K562 (cell line): ENCODE measurements around the gene ATP5PF. TPM values are rescaled to one million over a fixed set of nuclear protein-coding genes. Genes with fewer than 3 reads are reported as not detected.

Experiments
- ATAC-seq: fragments of 200-7000 bp; cut with Tn5 transposase; 3 replicates; pipeline ENCODE4 v1.9.1; 2020; ENCODE audit warnings: moderate library complexity
- BruUV-seq: library from RNA; stranded (reverse); fragments of 400-500 nt; replicated peaks from 2 replicates; lab custom pipeline; 2021; lab: Mats Ljungman, UMichigan
- CTCF ChIA-PET: fragments of 300-600 bp; formaldehyde crosslinking; extraction: SDS; loops from one replicate; lab custom pipeline; 2021; ENCODE audit warnings: low intra/inter-chr PET ratio; lab: Yijun Ruan, JAX
- POLR2A ChIA-PET: fragments of 300-600, 350-650 bp; sonication (Branson Sonifier 250); formaldehyde crosslinking; extraction: SDS; loops from one replicate; lab custom pipeline; 2021; ENCODE audit warnings: antibody characterized with exemption, inconsistent platforms; lab: Yijun Ruan, JAX
- DNase-seq, 4 experiments: peaks; one replicate each; pipeline versions ENCODE4 v3.0.0 to v3.0.0-alpha.2; 2011 to 2018; ENCODE audit warnings: low spot score in 3 of 4, mixed read lengths in 3 of 4; ENCODE audit errors: extremely low read depth in 1 of 4
- FAIRE-seq: peaks from 2 replicates; lab custom pipeline; 2011; peaks lifted over from hg19 to GRCh38; lab: Jason Lieb, UNC
- H2AFZ ChIP-seq: 2 replicates; pipeline ENCODE4 v1.6.0; 2011; ENCODE audit warnings: low read depth, low read length, control low read depth, inconsistent platforms
- H3K27ac ChIP-seq: fragments of 200-600 bp; 3 replicates; pipeline ENCODE4 v1.8.0; 2011; ENCODE audit warnings: low read depth, mild to moderate bottlenecking, control low read depth, inconsistent platforms, low read length, moderate library complexity, mixed read lengths; ENCODE audit errors: extremely low read depth
- H3K27me3 ChIP-seq, 2 experiments: fragments of 300-600 bp in 1 of 2; 2 replicates in 1 of 2; 3 replicates in 1 of 2; pipeline versions ENCODE4 v1.6.0 to v1.8.0; 2011; ENCODE audit warnings: inconsistent platforms in 2 of 2, low read length in 2 of 2, mild to moderate bottlenecking in 1 of 2, mixed read lengths in 1 of 2, moderate library complexity in 1 of 2; ENCODE audit not compliant: control insufficient read depth in 2 of 2, insufficient read depth in 2 of 2
- H3K36me3 ChIP-seq: fragments of 300-600 bp; 3 replicates; pipeline ENCODE4 v1.8.0; 2011; ENCODE audit warnings: mild to moderate bottlenecking, low read length, inconsistent platforms; ENCODE audit not compliant: control insufficient read depth, insufficient read depth
- H3K4me1 ChIP-seq, 2 experiments: fragments of 200-600 bp in 1 of 2; replicated peaks in 1 of 2; 2 replicates in 1 of 2; 3 replicates in 1 of 2; pipeline versions ENCODE4 v1.5.1 to v1.8.0; 2011; ENCODE audit warnings: inconsistent platforms in 2 of 2, low read length in 2 of 2, mild to moderate bottlenecking in 1 of 2, mixed read lengths in 1 of 2, moderate library complexity in 1 of 2; ENCODE audit not compliant: control insufficient read depth in 2 of 2, insufficient read depth in 2 of 2
- H3K4me2 ChIP-seq: 2 replicates; pipeline ENCODE4 v1.6.1; 2011; ENCODE audit warnings: low read length, control low read depth, inconsistent platforms, mixed read lengths; ENCODE audit not compliant: insufficient read depth
- H3K4me3 ChIP-seq: fragments of 200-600 bp; sonication (generic), shearing (Covaris generic); 2 replicates; pipeline ENCODE4 v1.5.1; 2016; ENCODE audit warnings: control low read depth, inconsistent platforms
- H3K79me2 ChIP-seq: fragments of 200-600 bp; 3 replicates; pipeline ENCODE4 v1.8.0; 2011; ENCODE audit warnings: low read length, inconsistent platforms; ENCODE audit not compliant: control insufficient read depth, insufficient read depth
- H3K9ac ChIP-seq, 2 experiments: 2 replicates each; pipeline versions ENCODE4 v1.6.0 to v1.6.1; 2011; ENCODE audit warnings: low read depth in 2 of 2, low read length in 2 of 2, control low read depth in 1 of 2, inconsistent platforms in 1 of 2, mild to moderate bottlenecking in 1 of 2, mixed read lengths in 1 of 2; ENCODE audit not compliant: insufficient read depth in 1 of 2
- H3K9me1 ChIP-seq: one replicate; pipeline ENCODE4 v1.6.0; 2011; ENCODE audit warnings: inconsistent platforms, mild to moderate bottlenecking, low read length, moderate library complexity; ENCODE audit not compliant: control insufficient read depth, insufficient read depth
- H3K9me3 ChIP-seq: replicated peaks from 2 replicates; pipeline ENCODE4 v1.5.1; 2011; ENCODE audit warnings: low read depth, low read length, inconsistent platforms; ENCODE audit not compliant: control insufficient read depth, insufficient read depth
- H4K20me1 ChIP-seq: replicated peaks from 2 replicates; pipeline ENCODE4 v1.6.1; 2011; ENCODE audit warnings: low read length, inconsistent platforms, mixed read lengths; ENCODE audit not compliant: control insufficient read depth, insufficient read depth
- ADNP ChIP-seq: fragments of 200-800 bp; sonication (Bioruptor generic); IDR thresholded peaks from 2 replicates; pipeline ENCODE4 v1.6.1; 2016; ENCODE audit warnings: missing genetic modification characterization, missing compliant biosample characterization
- FOXM1 ChIP-seq, 2 experiments: fragments of 450-650 bp in 1 of 2; sonication (generic) in 1 of 2; formaldehyde crosslinking in 1 of 2; IDR thresholded peaks; 2 replicates each; pipeline versions ENCODE4 v1.6.1 to v1.9.0; 2017 to 2022; ENCODE audit warnings: low read depth in 2 of 2, mild to moderate bottlenecking in 2 of 2, missing genetic modification reagents in 1 of 2, moderate library complexity in 1 of 2
- HMG20B ChIP-seq: fragments of 250-450 bp; sonication (Bioruptor Pico); IDR thresholded peaks from 2 replicates; pipeline ENCODE4 v1.5.0; 2021; ENCODE audit warnings: mild to moderate bottlenecking
- NFE2 ChIP-seq: IDR thresholded peaks from 2 replicates; pipeline ENCODE4 v1.6.1; 2014; ENCODE audit warnings: antibody characterized with exemption, low read depth
- NFIC ChIP-seq: fragments of 450-650 bp; IDR thresholded peaks from 2 replicates; pipeline ENCODE4 v1.6.1; 2017; ENCODE audit warnings: mild to moderate bottlenecking, inconsistent platforms
- SIN3A ChIP-seq, 2 experiments: fragments of 150-350 bp in 1 of 2; IDR thresholded peaks; 2 replicates each; pipeline ENCODE4 v1.6.1; 2011 to 2016; ENCODE audit warnings: borderline replicate concordance in 2 of 2, low read depth in 2 of 2, low read length in 2 of 2, mild to moderate bottlenecking in 2 of 2, moderate library complexity in 2 of 2; ENCODE audit not compliant: control insufficient read depth in 1 of 2
- SMAD3 ChIP-seq: fragments of 450-650 bp; formaldehyde crosslinking; conservative IDR thresholded peaks from 2 replicates; pipeline ENCODE4 v1.4.0; 2020; ENCODE audit warnings: mild to moderate bottlenecking
- ZFX ChIP-seq: sonication (generic); formaldehyde crosslinking; IDR thresholded peaks from 2 replicates; pipeline ENCODE4 v1.8.0; 2022; ENCODE audit warnings: mild to moderate bottlenecking, missing genetic modification reagents, moderate library complexity
- WGBS: fragments of 100-300 bp; shearing (Covaris generic); methylation state at CpG from one replicate; pipeline ENCODE4 v1.1.6; 2016; ENCODE audit warnings: low coverage, mixed read lengths; ENCODE audit not compliant: insufficient coverage; ENCODE audit errors: missing lambda C conversion rate; 5-methylcytosine and 5-hydroxymethylcytosine counted together
- in situ Hi-C: fragments of 300-500 bp; cut with MboI; formaldehyde crosslinking; loops from 4 replicates; pipeline ENCODE4 v1.15.0; 2018; ENCODE audit warnings: inconsistent platforms, mixed read lengths
- intact Hi-C: fragments of 100-400 bp; cut with micrococcal nuclease; formaldehyde crosslinking; loops from 2 replicates; pipeline ENCODE4 v1.14.2; 2022
- polyA plus RNA-seq, 8 experiments: library from polyadenylated mRNA; depleted of rRNA in 4 of 8; stranded (reverse) in 5 of 8; unstranded in 3 of 8; fragments of >200 nt; fragmentation: Nextera tagmentation in 2 of 8; fragmentation: Illumina TruSeq in 1 of 8; extraction: Ambion mirVana in 2 of 8; extraction: Trizol in 1 of 8; gene quantifications; 2 replicates each; pipeline versions ENCODE4 v1.2.1 to v1.2.3, GENCODE V29; 2011 to 2014; ENCODE audit warnings: inconsistent platforms in 1 of 8, missing spikeins in 1 of 8
- total RNA-seq, 7 experiments: library from RNA; depleted of rRNA in 6 of 7; stranded (reverse); fragments of >200 nt in 6 of 7; fragmentation: Illumina TruSeq in 2 of 7; extraction: Trizol in 2 of 7; gene quantifications; 2 replicates each; pipeline versions ENCODE4 v1.2.1 to v1.2.3, GENCODE V29; 2011 to 2021; ENCODE audit warnings: low replicate concordance in 1 of 7
- TF ChIP-seq, protein P1 (sequence below): IDR thresholded peaks from 2 replicates; pipeline ENCODE4 v1.6.1; 2011; ENCODE audit not compliant: insufficient read length; ENCODE audit errors: extremely low read depth
- TF ChIP-seq, protein P2 (sequence below): sonication (generic); formaldehyde crosslinking; IDR thresholded peaks from 2 replicates; pipeline ENCODE4 v1.8.0; 2023; ENCODE audit warnings: mild to moderate bottlenecking, missing genetic modification reagents
- TF ChIP-seq, protein P3 (sequence below), 3 experiments: fragments of 200-800 bp in 1 of 3; fragments of 250-450 bp in 1 of 3; fragments of 450-650 bp in 1 of 3; sonication (Bioruptor Pico) in 1 of 3; sonication (Bioruptor generic) in 1 of 3; formaldehyde crosslinking in 1 of 3; IDR thresholded peaks; 2 replicates each; pipeline versions ENCODE4 v1.6.1 to v1.8.0; 2016 to 2022; ENCODE audit warnings: mild to moderate bottlenecking in 2 of 3, missing genetic modification characterization in 2 of 3, missing compliant biosample characterization in 1 of 3, moderate library complexity in 1 of 3
- TF ChIP-seq, protein P4 (sequence below): conservative IDR thresholded peaks from 2 replicates; pipeline ENCODE4 v1.6.1; 2011; ENCODE audit warnings: low read depth, mild to moderate bottlenecking, low read length; ENCODE audit not compliant: control insufficient read depth

The ATP5PF gene
- total and polyA plus RNA-seq, 9 of the 15 experiments (the other 6 are each of a cell fraction or from before 2014, with no cell fraction given), result 242 to 2,488 (median 533) TPM

DNA sequence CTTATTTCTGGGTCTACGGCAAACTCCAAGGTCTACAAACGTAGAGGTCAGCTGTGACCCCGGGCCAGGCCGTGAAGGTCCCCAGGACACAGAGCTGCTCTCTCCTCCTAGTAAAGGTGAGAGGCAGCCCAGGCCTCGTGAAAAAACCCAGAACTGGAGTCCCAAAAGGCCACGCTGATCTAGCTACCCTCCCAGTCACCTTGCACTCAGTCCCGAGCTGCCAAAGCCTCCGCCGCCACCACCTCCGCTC, 125 bp downstream of the ATP5PF start:
- WGBS, result under 1% methylated on average over 10 of the region's 10 CpGs
- H3K4me3 ChIP-seq, result peak overlapping the region; percentile 93
- H3K9ac ChIP-seq, result peak overlapping the region; percentile 95 to 97
- DNase-seq (no peak), ATAC-seq (no peak), FAIRE-seq (no peak)
- H4K20me1 ChIP-seq, result no peaks in the 10 kb centered on the region; the same call in 1 of the 2 replicates
- ChIA-PET CTCF (interaction anchor here (0.6 kb wide), 1 partner anchor 33 kb away, joined by 6 read pairs; no protein-coding TSS in a partner anchor), POLR2A (interaction anchor here (0.7 to 2.6 kb wide), 8 partner anchors 10 to 1609 kb away, joined by 4 to 13 read pairs (median 6); no protein-coding TSS in a partner anchor)
- H3K27me3 ChIP-seq, result no peaks in the 10 kb centered on the region
- H3K9me3 ChIP-seq, result no peaks in the 10 kb centered on the region
- H3K27ac ChIP-seq, result peak overlapping the region; percentile 98
- peaks cover 94% of the 10 kb centered on the region for H3K79me2 ChIP-seq
- peak overlapping the region; percentile 98; the same call in 1 of the 2 replicates for H3K4me2 ChIP-seq
- intact Hi-C loops (loop anchor here (2.0 kb wide), 1 partner anchor 66 kb away; no protein-coding TSS in a partner anchor), in situ Hi-C loops (no loop called here)
- BruUV-seq, result no TSS peak
- H2AFZ ChIP-seq, result peak overlapping the region; percentile 98
- peaks cover 40% of the 10 kb centered on the region for H3K36me3 ChIP-seq
- H3K9me1 ChIP-seq, result no peaks in the 10 kb centered on the region
- H3K4me1 ChIP-seq, result peaks cover 7 to 21% of the 10 kb centered on the region in 2 experiments; a peak in 4 of 5 replicates
- TF ChIP-seq, protein P1, sequence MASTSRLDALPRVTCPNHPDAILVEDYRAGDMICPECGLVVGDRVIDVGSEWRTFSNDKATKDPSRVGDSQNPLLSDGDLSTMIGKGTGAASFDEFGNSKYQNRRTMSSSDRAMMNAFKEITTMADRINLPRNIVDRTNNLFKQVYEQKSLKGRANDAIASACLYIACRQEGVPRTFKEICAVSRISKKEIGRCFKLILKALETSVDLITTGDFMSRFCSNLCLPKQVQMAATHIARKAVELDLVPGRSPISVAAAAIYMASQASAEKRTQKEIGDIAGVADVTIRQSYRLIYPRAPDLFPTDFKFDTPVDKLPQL, result peak; percentile 12
- TF ChIP-seq, protein P2, sequence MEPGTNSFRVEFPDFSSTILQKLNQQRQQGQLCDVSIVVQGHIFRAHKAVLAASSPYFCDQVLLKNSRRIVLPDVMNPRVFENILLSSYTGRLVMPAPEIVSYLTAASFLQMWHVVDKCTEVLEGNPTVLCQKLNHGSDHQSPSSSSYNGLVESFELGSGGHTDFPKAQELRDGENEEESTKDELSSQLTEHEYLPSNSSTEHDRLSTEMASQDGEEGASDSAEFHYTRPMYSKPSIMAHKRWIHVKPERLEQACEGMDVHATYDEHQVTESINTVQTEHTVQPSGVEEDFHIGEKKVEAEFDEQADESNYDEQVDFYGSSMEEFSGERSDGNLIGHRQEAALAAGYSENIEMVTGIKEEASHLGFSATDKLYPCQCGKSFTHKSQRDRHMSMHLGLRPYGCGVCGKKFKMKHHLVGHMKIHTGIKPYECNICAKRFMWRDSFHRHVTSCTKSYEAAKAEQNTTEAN (CRISPR knock-in tag), result 0 out of 2 replicates have a peak, but pooled peaks have one; percentile 12
- TF ChIP-seq NFIC (no peak), ZFX (peak; percentile 20), ADNP (no peak), FOXM1 (IDR thresholded peaks at IDR 0.05; ENCODE audit: low read depth) (no peak), FOXM1 (CRISPR knock-in tag; IDR thresholded peaks at IDR 0.05; ENCODE audit: low read depth) (peak; percentile 3; the same call in 1 of the 2 replicates), HMG20B (0 out of 2 replicates have a peak, but pooled peaks have one; percentile 54), SIN3A (IDR thresholded peaks at IDR 0.05; ENCODE audit: borderline replicate concordance in 2 of 2, control insufficient read depth in 1 of 2, low read depth in 2 of 2, low read length in 2 of 2) (peak; percentile 83; a peak in 3 of 4 replicates), NFE2 (no peak), SMAD3 (CRISPR knock-in tag) (0 out of 2 replicates have a peak, but pooled peaks have one; percentile 3)
- TF ChIP-seq, protein P3, sequence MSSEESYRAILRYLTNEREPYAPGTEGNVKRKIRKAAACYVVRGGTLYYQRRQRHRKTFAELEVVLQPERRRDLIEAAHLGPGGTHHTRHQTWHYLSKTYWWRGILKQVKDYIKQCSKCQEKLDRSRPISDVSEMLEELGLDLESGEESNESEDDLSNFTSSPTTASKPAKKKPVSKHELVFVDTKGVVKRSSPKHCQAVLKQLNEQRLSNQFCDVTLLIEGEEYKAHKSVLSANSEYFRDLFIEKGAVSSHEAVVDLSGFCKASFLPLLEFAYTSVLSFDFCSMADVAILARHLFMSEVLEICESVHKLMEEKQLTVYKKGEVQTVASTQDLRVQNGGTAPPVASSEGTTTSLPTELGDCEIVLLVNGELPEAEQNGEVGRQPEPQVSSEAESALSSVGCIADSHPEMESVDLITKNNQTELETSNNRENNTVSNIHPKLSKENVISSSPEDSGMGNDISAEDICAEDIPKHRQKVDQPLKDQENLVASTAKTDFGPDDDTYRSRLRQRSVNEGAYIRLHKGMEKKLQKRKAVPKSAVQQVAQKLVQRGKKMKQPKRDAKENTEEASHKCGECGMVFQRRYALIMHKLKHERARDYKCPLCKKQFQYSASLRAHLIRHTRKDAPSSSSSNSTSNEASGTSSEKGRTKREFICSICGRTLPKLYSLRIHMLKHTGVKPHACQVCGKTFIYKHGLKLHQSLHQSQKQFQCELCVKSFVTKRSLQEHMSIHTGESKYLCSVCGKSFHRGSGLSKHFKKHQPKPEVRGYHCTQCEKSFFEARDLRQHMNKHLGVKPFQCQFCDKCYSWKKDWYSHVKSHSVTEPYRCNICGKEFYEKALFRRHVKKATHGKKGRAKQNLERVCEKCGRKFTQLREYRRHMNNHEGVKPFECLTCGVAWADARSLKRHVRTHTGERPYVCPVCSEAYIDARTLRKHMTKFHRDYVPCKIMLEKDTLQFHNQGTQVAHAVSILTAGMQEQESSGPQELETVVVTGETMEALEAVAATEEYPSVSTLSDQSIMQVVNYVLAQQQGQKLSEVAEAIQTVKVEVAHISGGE (CRISPR knock-in tag; IDR thresholded peaks at IDR 0.05), result 0 out of 6 replicates have a peak, but pooled peaks of 1 of the 3 experiments have one; percentile 85
- TF ChIP-seq, protein P4, sequence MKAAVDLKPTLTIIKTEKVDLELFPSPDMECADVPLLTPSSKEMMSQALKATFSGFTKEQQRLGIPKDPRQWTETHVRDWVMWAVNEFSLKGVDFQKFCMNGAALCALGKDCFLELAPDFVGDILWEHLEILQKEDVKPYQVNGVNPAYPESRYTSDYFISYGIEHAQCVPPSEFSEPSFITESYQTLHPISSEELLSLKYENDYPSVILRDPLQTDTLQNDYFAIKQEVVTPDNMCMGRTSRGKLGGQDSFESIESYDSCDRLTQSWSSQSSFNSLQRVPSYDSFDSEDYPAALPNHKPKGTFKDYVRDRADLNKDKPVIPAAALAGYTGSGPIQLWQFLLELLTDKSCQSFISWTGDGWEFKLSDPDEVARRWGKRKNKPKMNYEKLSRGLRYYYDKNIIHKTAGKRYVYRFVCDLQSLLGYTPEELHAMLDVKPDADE, result peak; percentile 38
